Neural progenitor cell (in vitro differentiated cells): ENCODE results near the gene EML2. TPM values are rescaled to one million over a fixed set of nuclear protein-coding genes. Genes with fewer than 3 reads are reported as not detected.
"Not testable (repeated sequence)": the region's sequence is repeated elsewhere in the genome, so short reads cannot be mapped to it uniquely, and the experiment has no call there.

ENCODE experiments used
- DNase-seq: peaks from one replicate; pipeline ENCODE4 v3.0.0-alpha.2; 2016; ENCODE audit warnings: low spot score
- H2AFZ ChIP-seq: fragments of 200-600 bp; sonication (generic); replicated peaks from 2 replicates; pipeline ENCODE4 v1.6.1; 2016; ENCODE audit warnings: antibody characterized with exemption
- H3F3A ChIP-seq: fragments of 200-600 bp; sonication (generic); 2 replicates; pipeline ENCODE4 v1.6.1; 2016; ENCODE audit warnings: antibody characterized with exemption, low read depth
- H3K27ac ChIP-seq: fragments of 200-600 bp; sonication (generic); 2 replicates; pipeline ENCODE4 v1.5.1; 2016; ENCODE audit warnings: mild to moderate bottlenecking
- H3K27me3 ChIP-seq: fragments of 200-600 bp; sonication (generic); 2 replicates; pipeline ENCODE4 v1.6.1; 2016; ENCODE audit warnings: mild to moderate bottlenecking, moderate library complexity
- H3K36me3 ChIP-seq: fragments of 200-600 bp; sonication (generic); 2 replicates; pipeline ENCODE4 v1.5.1; 2016
- H3K4me1 ChIP-seq: fragments of 200-600 bp; sonication (generic); 2 replicates; pipeline ENCODE4 v1.6.1; 2016; ENCODE audit warnings: mixed run types
- H3K4me2 ChIP-seq: fragments of 200-600 bp; sonication (generic); 2 replicates; pipeline ENCODE4 v1.6.1; 2016
- H3K4me3 ChIP-seq: fragments of 200-600 bp; sonication (generic); 2 replicates; pipeline ENCODE4 v1.5.1; 2016
- H3K79me2 ChIP-seq: fragments of 200-600 bp; sonication (generic); 2 replicates; pipeline ENCODE4 v1.6.1; 2016; ENCODE audit warnings: low read depth
- H3K9ac ChIP-seq: fragments of 200-600 bp; sonication (generic); 2 replicates; pipeline ENCODE4 v1.6.1; 2016
- H3K9me3 ChIP-seq: fragments of 200-600 bp; sonication (generic); 2 replicates; pipeline ENCODE4 v1.5.1; 2016; ENCODE audit warnings: low read depth
- H4K20me1 ChIP-seq: fragments of 200-600 bp; sonication (generic); 2 replicates; pipeline ENCODE4 v1.6.1; 2016; ENCODE audit warnings: low read depth
- H3K27ac Mint-ChIP-seq: 3 replicates; pipeline ENCODE4 v1.8.0; 2021; ENCODE audit warnings: mixed read lengths
- H3K27me3 Mint-ChIP-seq: 2 replicates; pipeline ENCODE4 v1.8.0; 2022; ENCODE audit warnings: low read depth, mild to moderate bottlenecking, inconsistent platforms, moderate library complexity, mixed read lengths; ENCODE audit not compliant: insufficient read depth
- H3K36me3 Mint-ChIP-seq: 3 replicates; pipeline ENCODE4 v1.8.0; 2021; ENCODE audit warnings: mixed read lengths
- H3K4me1 Mint-ChIP-seq: 3 replicates; pipeline ENCODE4 v1.8.0; 2021; ENCODE audit warnings: mixed read lengths
- H3K4me3 Mint-ChIP-seq: 3 replicates; pipeline ENCODE4 v1.8.0; 2021; ENCODE audit warnings: mild to moderate bottlenecking, moderate library complexity, mixed read lengths
- H3K9me3 Mint-ChIP-seq: 3 replicates; pipeline ENCODE4 v1.8.0; 2020; ENCODE audit warnings: mixed read lengths
- EZH2 ChIP-seq: fragments of 200-600 bp; sonication (generic); IDR thresholded peaks from 2 replicates; pipeline ENCODE4 v1.6.1; 2017; ENCODE audit warnings: antibody characterized with exemption, mild to moderate bottlenecking, moderate library complexity
- EZH2phosphoT487 ChIP-seq: fragments of 200-600 bp; sonication (generic); IDR thresholded peaks from 2 replicates; pipeline ENCODE4 v1.6.1; 2017; ENCODE audit warnings: antibody characterized with exemption
- total RNA-seq: library from RNA; depleted of rRNA; stranded (reverse); fragments of >200 nt; gene quantifications from 2 replicates; pipeline ENCODE4 v1.2.3, GENCODE V29; 2015; ENCODE audit warnings: low replicate concordance
- TF ChIP-seq, protein P1 (sequence below): fragments of 200-600 bp; sonication (generic); IDR thresholded peaks from 2 replicates; pipeline ENCODE4 v1.5.1; 2017; ENCODE audit warnings: antibody characterized with exemption, mild to moderate bottlenecking

Gene EML2
- total RNA-seq, 1 donor from 2014 or later = 15.9 TPM

DNA sequence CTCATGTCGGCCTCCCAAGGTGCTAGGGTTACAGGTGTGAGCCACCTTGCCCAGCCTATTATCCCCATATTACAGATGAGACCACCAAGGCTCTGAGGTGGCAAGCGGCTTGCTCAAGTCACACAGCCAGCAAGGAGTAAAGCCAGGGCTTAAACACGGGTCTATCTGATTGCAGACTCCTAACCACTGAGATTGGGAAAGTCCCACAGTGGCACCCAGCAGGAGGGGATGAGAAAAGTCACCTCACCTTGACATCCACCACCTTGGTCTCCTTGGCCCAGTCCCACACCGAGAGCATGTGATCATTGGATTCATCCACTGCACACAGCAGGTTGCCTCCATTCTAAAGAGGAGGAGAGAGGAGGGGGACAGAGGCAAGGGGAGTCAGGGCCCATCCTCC is 9.5 kb downstream of the EML2 start:
- Mint-ChIP-seq H3K4me1 (peaks cover 9% of the 10 kb centered on the region), H3K4me3 (no peak overlapping the region), H3K9me3 (no peaks in the 10 kb centered on the region), H3K27me3 (no peaks in the 10 kb centered on the region), H3K27ac (no peak overlapping the region), H3K36me3 (peaks cover 3% of the 10 kb centered on the region)
- Histone ChIP-seq H3K4me2 (no peak overlapping the region), H3K4me3 (no peak overlapping the region), H3K27me3 (no peaks in the 10 kb centered on the region), H3K79me2 (no peaks in the 10 kb centered on the region), H2AFZ (no peak overlapping the region), H3K27ac (no peak overlapping the region), H3K4me1 (peaks cover 10% of the 10 kb centered on the region), H3K36me3 (no peaks in the 10 kb centered on the region), H3K9me3 (no peaks in the 10 kb centered on the region), H3F3A (peaks cover 27% of the 10 kb centered on the region), H4K20me1 (no peaks in the 10 kb centered on the region), H3K9ac (no peak overlapping the region)
- no peak for DNase-seq
- TF ChIP-seq, protein P1, sequence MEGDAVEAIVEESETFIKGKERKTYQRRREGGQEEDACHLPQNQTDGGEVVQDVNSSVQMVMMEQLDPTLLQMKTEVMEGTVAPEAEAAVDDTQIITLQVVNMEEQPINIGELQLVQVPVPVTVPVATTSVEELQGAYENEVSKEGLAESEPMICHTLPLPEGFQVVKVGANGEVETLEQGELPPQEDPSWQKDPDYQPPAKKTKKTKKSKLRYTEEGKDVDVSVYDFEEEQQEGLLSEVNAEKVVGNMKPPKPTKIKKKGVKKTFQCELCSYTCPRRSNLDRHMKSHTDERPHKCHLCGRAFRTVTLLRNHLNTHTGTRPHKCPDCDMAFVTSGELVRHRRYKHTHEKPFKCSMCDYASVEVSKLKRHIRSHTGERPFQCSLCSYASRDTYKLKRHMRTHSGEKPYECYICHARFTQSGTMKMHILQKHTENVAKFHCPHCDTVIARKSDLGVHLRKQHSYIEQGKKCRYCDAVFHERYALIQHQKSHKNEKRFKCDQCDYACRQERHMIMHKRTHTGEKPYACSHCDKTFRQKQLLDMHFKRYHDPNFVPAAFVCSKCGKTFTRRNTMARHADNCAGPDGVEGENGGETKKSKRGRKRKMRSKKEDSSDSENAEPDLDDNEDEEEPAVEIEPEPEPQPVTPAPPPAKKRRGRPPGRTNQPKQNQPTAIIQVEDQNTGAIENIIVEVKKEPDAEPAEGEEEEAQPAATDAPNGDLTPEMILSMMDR = no peak
- TF ChIP-seq EZH2phosphoT487 (no peak), EZH2 (no peak)

DNA sequence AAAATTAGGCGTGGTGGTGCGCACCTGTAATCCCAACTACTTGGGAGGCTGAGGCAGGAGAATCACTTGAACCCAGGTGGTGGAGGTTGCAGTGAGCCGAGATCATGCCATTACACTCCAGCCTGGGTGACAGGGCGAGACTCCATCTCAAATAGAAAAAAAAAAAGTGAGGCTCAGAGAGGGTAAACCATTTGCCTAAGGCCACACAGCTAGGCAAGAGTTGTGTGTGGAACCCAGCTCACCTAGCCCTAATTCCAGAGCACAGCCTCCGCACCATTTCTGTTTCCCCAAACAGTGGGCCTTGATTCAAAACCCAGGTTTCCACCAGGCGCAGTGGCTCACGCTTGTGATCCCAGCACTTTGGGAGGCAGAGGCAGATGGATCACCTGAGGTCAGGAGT is 11.0 kb downstream of the EML2 start:
- H3F3A ChIP-seq = peaks cover 18% of the 10 kb centered on the region
- not testable (repeated sequence) for H3K9ac ChIP-seq, H3K79me2 ChIP-seq, H3K4me2 ChIP-seq, H3K4me3 ChIP-seq, H3K27ac ChIP-seq, H3K4me1 ChIP-seq, H3K27ac Mint-ChIP-seq, H3K9me3 ChIP-seq, H3K4me3 Mint-ChIP-seq, H4K20me1 ChIP-seq, H3K36me3 Mint-ChIP-seq, H3K36me3 ChIP-seq, H2AFZ ChIP-seq, H3K4me1 Mint-ChIP-seq, H3K27me3 ChIP-seq, H3K27me3 Mint-ChIP-seq, H3K9me3 Mint-ChIP-seq, DNase-seq

DNA sequence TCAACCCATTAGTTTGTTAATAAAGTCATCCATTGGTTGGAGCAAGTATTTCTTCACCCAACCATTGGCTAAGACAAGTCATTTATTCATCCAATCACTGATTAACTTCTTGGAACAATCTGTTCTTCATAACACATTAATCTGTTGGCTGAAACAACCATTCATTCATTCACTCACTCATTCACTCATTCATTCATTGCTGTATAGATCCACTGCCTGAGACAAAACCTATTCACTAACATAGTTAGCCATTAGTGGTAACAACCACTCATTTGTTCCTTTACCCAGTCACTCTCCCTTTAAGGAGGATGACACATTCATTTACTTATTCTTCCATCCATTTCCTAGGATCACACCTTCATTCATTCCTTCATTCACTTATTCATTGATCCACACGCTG is 15.2 kb downstream of the EML2 start:
- Histone ChIP-seq H2AFZ (no peak overlapping the region), H3K79me2 (no peaks in the 10 kb centered on the region), H3F3A (no peaks in the 10 kb centered on the region), H3K4me2 (no peak overlapping the region), H3K9ac (no peak overlapping the region), H4K20me1 (no peaks in the 10 kb centered on the region), H3K27ac (no peak overlapping the region), H3K36me3 (no peaks in the 10 kb centered on the region), H3K9me3 (no peaks in the 10 kb centered on the region), H3K4me3 (no peak overlapping the region), H3K4me1 (no peaks in the 10 kb centered on the region), H3K27me3 (no peaks in the 10 kb centered on the region)
- Mint-ChIP-seq H3K27ac (no peak overlapping the region), H3K4me3 (no peak overlapping the region), H3K27me3 (no peaks in the 10 kb centered on the region), H3K9me3 (no peaks in the 10 kb centered on the region), H3K36me3 (peaks cover 7% of the 10 kb centered on the region), H3K4me1 (no peaks in the 10 kb centered on the region)
- TF ChIP-seq EZH2 (no peak), EZH2phosphoT487 (no peak)
- TF ChIP-seq, protein P1 = no peak
- DNase-seq = no peak

DNA sequence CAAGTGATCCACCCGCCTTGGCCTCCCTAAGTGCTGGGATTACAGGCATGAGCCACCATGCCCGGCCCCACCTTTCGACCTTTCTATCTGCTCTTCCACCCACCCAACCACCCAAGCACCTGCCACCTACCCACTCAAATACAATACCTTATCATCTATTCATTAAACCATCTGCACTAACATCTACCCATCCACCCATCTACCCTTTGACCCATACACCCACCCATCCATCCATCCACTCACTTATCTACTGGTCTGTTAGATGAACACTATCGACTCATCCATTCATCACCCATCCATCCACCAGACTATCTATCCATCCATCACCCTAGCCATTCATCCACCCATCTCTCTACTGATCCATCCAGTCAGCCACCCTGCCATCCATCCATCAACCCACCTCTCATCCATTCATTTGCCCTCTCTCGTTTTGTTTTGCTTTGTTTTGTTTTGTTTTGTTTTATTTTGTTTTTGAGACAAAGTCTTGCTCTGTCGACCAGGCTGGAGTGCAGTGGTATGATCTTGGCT is 17.2 kb downstream of the EML2 start:
- Histone ChIP-seq H4K20me1 (no peaks in the 10 kb centered on the region), H3K4me1 (no peaks in the 10 kb centered on the region), H2AFZ (no peak overlapping the region), H3K4me3 (no peak overlapping the region), H3K27ac (no peak overlapping the region), H3K36me3 (no peaks in the 10 kb centered on the region), H3K79me2 (no peaks in the 10 kb centered on the region), H3K27me3 (no peaks in the 10 kb centered on the region), H3K9ac (peak overlapping the region; percentile 3), H3K4me2 (no peak overlapping the region), H3K9me3 (no peaks in the 10 kb centered on the region), H3F3A (peaks cover 1% of the 10 kb centered on the region)
- Mint-ChIP-seq H3K4me3 (no peak overlapping the region), H3K27me3 (no peaks in the 10 kb centered on the region), H3K36me3 (peaks cover 6% of the 10 kb centered on the region), H3K4me1 (no peaks in the 10 kb centered on the region), H3K9me3 (no peaks in the 10 kb centered on the region), H3K27ac (no peak overlapping the region)
- TF ChIP-seq EZH2 = no peak
- no peak for DNase-seq
